GM19239 (cell line): ENCODE measurements around the gene CHRM5.
"Not testable (repeated sequence)": the region's sequence is repeated elsewhere in the genome, so short reads cannot be mapped to it uniquely, and the experiment has no call there.

Experiments
- DNase-seq: peaks from one replicate; pipeline ENCODE4 v3.0.0; 2011; ENCODE audit warnings: low spot score; ENCODE audit not compliant: insufficient read length
- FAIRE-seq: peaks from 2 replicates; lab custom pipeline; 2011; peaks lifted over from hg19 to GRCh38; lab: Jason Lieb, UNC

CHRM5 gene

DNA sequence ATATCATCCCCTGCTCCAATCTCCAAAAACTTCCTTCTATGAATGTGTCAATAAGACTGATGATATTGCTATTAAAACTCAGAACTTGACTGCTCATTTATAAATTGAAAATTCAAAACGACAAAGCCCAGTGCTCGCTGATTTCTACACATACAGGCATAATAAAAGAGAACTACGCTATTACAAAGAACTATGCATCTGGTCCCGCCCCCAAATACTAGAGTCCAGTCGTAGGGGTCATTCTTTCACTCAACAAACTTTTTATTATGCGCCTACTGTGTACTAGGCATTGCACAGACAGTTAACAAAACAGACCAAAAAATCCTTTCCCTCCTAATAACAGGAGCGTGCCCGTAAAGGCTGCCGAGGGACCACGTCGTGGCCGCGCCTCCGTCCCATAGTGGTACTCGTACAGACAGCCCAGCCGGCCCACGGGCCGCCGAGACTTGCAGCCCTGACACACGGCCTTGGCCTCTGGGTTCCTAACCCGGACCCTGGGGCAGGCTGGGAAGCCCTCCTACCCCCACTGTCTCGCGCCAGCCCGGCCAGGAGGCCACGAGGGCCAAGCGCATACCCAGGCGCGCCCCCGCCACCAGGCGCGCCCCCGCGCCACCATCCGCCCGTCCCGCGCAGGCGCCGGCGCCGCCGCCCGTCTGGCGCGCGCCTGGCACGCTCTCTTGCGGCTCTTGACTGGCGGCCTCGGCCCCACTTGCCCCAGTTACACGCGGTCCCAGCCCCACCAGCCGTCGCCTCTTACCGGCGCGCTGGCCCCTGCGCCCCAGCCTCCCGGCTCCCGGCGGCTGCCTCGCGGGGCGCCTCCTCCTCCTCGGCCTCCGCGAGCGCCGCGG lies 70.0 kb downstream of the CHRM5 start:
- peak; percentile 80 for DNase-seq
- FAIRE-seq = peak; percentile 78

- DNase-seq (peak; percentile 52), FAIRE-seq (peak; percentile 94)
These were observed 70.8 kb downstream of the CHRM5 start, which contains the start of gene AVEN for GRCh38 chr15:34038871-34039789. AVEN (minus strand) TSS chr15:34039204; CDS start chr15:34039046, 158 bp downstream.

- DNase-seq (no peak), FAIRE-seq (no peak)
These were observed 71.5 kb downstream of the CHRM5 start for GRCh38 chr15:34039790-34040113.

GRCh38 chr15:34043391-34043790 lies 75.1 kb downstream of the CHRM5 start:
- FAIRE-seq = peak; percentile 54
- DNase-seq = no peak

DNA sequence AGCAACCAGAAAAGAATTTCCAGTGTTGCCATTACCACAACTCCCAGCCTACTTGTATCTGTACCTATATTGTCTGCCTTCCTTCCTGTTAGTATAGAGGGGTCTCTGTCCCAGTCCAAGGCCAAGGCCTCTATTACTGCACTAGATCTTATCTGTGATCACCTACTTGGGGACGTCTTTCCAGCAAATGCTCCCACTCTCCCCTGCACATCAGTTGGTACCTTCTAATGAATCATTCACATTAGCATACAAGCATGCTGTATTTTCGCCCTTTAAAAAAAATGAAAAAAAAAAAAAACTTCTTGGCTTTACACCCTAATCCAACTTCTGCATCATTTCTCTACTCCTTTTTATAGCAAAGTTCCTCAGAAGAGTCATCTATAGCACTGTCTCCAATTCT lies 75.5 kb downstream of the CHRM5 start:
- FAIRE-seq = no peak

DNA sequence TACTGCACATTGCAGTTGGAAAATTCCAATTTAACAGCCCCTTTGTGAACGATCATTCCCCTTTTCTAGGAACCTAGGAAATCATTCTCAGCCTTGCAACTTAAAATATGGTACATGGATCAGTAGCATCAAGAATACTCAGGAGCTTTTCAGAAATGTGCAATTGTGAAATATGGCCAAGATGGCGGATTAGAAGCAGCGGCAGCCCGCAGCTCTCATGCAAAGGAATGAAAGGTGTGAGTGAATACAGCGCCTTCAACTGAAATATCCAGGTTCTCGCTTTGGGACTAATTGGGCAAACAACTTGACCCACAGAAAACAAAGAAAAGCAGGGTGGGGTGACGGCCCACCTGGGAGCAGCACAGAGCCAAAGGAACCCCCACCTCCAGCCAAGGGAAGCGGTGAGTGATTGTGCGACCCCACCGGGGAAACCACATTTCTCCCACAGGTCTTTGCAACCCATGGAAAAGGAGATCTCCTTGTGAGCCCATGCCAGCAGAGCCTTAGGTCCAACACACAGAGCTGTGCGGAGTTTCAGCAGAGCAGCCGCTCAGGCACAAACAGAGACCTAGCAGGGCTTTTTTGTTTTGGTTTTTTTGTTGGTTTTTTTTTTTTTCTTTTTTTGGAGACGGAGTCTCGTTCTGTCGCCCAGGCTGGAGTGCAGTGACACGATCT lies 78.3 kb downstream of the CHRM5 start:
- FAIRE-seq = no peak

More for the DNA sequence above, 75.5 kb downstream of the CHRM5 start:
- no peak for DNase-seq

GRCh38 chr15:34047893-34048775 lies 79.8 kb downstream of the CHRM5 start:
- DNase-seq (no peak), FAIRE-seq (no peak)

More for the DNA sequence above, 78.3 kb downstream of the CHRM5 start:
- DNase-seq = no peak

DNA sequence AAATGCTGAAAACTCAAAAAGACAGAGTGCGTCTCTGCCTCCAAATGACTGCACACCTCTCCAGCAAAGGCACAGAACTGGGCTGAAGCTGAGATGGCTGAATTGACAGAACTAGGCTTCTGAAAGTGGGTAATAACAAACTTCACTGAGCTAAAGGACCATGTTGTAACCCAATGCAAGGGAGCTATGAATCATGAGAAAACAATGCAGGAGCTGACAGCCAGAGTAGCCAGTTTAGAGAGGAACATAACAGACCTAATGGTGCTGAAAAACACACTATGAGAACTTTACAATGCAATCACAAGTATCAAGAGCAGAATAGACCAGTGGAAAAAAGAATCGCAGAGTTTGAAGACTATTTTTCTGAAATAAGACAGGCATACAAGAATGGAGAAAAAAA lies 80.8 kb downstream of the CHRM5 start:
- DNase-seq = no peak
- FAIRE-seq = no peak

GRCh38 chr15:34050385-34050784 lies 82.1 kb downstream of the CHRM5 start:
- not testable (repeated sequence) for FAIRE-seq, DNase-seq

GRCh38 chr15:34054081-34054707 lies 85.9 kb downstream of the CHRM5 start:
- FAIRE-seq = no peak

GRCh38 chr15:34055868-34056595 lies 87.7 kb downstream of the CHRM5 start:
- DNase-seq = no peak
- no peak for FAIRE-seq

More at GRCh38 chr15:34054081-34054707, 85.9 kb downstream of the CHRM5 start:
- no peak for DNase-seq

GRCh38 chr15:34056911-34057310 lies 88.6 kb downstream of the CHRM5 start:
- DNase-seq (no peak), FAIRE-seq (no peak)

GRCh38 chr15:34059476-34059875 lies 91.2 kb downstream of the CHRM5 start:
- no peak for DNase-seq
- FAIRE-seq = no peak

GRCh38 chr15:34059946-34060345 lies 91.6 kb downstream of the CHRM5 start:
- FAIRE-seq = no peak
- no peak for DNase-seq

- no peak for DNase-seq
- FAIRE-seq = no peak
These were observed 96.1 kb downstream of the CHRM5 start for GRCh38 chr15:34064438-34064837.

- DNase-seq = no peak
- FAIRE-seq = no peak
These were observed 97.0 kb downstream of the CHRM5 start for GRCh38 chr15:34065261-34065660.

DNA sequence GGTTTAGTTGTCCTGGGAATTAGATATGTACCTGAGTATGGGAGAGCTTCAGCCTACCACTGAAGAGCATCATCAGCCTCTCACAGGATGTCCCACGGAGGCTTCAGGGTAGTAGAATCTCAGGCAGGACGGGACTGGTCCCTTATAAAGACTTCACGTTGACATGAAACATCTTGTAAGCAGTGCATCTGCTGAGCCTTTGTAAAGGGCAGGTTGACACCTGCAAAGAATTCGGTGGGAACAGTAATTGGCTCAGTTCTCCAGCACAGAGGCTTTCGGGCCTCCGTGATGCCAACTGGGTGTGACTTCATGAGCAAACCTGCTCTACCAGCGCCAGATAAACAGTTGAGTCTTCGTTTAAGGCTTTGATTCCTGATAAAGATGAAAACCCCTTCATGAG lies 97.6 kb downstream of the CHRM5 start:
- no peak for DNase-seq
- FAIRE-seq = no peak

DNA sequence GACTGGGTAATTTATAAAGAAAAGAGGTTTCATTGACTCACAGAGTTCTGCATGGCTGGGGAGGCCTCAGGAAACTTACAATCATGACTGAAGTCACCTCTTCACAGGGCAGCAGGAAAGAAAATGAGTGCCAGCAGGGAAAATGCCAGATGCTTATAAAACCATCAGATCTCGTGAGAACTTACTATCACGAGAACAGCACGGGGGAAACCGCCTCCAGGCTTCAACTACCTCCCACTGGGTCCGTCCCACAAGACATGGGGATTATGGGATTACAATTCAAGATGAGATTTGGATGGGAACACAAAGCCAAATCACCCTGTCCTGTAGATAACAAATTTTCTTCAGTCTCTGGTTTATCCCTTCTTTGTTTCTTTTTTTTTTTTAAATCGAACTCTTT lies 101.7 kb downstream of the CHRM5 start:
- FAIRE-seq (no peak), DNase-seq (no peak)
